Measurements from ENCODE around the gene SNX20.

DNA sequence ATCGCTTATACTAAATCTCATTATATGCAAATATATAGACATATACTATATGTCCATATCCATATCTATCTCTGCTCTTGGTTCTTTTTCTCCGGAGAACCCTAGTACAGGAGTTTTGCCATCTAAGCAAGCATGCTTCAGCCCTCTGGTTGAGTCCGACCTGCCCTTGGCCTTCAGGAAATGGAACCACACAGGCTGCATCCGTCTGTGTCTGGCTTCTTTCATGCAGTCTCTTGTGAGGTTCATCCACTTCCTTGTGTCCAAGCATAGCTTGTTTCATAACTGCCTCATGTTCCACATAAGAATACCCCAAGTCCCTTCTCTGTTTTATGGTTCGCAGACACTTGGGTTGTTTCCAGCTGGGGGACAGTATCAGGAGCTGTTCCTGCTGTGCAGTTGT lies 16.8 kb downstream of the SNX20 start:
- TF ChIP-seq BACH2 (CRISPR knock-in tag; IDR thresholded peaks at IDR 0.05; ENCODE audit: borderline replicate concordance) = no peak
- no peak for TF ChIP-seq ZNF70 (CRISPR knock-in tag; IDR thresholded peaks at IDR 0.05)
- no peak for TF ChIP-seq ARNTL (CRISPR knock-in tag; IDR thresholded peaks at IDR 0.05; ENCODE audit: borderline replicate concordance, low read depth)
- TF ChIP-seq ZC3H10 (CRISPR knock-in tag; IDR thresholded peaks at IDR 0.05) = no peak
- TF ChIP-seq OSR1 (CRISPR knock-in tag; IDR thresholded peaks at IDR 0.05) = no peak
- TF ChIP-seq ESRRG (CRISPR knock-in tag; IDR thresholded peaks at IDR 0.05) = no peak
- TF ChIP-seq ISL1 (CRISPR knock-in tag; IDR thresholded peaks at IDR 0.05) = no peak
- TF ChIP-seq, protein P1, sequence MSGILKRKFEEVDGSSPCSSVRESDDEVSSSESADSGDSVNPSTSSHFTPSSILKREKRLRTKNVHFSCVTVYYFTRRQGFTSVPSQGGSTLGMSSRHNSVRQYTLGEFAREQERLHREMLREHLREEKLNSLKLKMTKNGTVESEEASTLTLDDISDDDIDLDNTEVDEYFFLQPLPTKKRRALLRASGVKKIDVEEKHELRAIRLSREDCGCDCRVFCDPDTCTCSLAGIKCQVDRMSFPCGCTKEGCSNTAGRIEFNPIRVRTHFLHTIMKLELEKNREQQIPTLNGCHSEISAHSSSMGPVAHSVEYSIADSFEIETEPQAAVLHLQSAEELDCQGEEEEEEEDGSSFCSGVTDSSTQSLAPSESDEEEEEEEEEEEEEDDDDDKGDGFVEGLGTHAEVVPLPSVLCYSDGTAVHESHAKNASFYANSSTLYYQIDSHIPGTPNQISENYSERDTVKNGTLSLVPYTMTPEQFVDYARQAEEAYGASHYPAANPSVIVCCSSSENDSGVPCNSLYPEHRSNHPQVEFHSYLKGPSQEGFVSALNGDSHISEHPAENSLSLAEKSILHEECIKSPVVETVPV (CRISPR knock-in tag; IDR thresholded peaks at IDR 0.05) = no peak
- no peak for TF ChIP-seq ZFP30 (CRISPR knock-in tag; IDR thresholded peaks at IDR 0.05)
- TF ChIP-seq POU6F1 (CRISPR knock-in tag; IDR thresholded peaks at IDR 0.05; ENCODE audit: borderline replicate concordance, low read depth) = no peak
- TF ChIP-seq ZFP3 (CRISPR knock-in tag; IDR thresholded peaks at IDR 0.05) = no peak
- TF ChIP-seq CSDC2 (CRISPR knock-in tag; IDR thresholded peaks at IDR 0.05) = no peak

Data from SK-N-SH treated with all-trans-retinoic acid at 6 μM for 48 hours (cell line).